Iris pigment epithelial cell (primary cell): ENCODE results near the gene SULT1E1.

Source experiments
- DNase-seq: peaks from one replicate; pipeline ENCODE4 v3.0.0-alpha.2; 2011; ENCODE audit warnings: low read depth

SULT1E1 gene, protein sequence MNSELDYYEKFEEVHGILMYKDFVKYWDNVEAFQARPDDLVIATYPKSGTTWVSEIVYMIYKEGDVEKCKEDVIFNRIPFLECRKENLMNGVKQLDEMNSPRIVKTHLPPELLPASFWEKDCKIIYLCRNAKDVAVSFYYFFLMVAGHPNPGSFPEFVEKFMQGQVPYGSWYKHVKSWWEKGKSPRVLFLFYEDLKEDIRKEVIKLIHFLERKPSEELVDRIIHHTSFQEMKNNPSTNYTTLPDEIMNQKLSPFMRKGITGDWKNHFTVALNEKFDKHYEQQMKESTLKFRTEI

DNA sequence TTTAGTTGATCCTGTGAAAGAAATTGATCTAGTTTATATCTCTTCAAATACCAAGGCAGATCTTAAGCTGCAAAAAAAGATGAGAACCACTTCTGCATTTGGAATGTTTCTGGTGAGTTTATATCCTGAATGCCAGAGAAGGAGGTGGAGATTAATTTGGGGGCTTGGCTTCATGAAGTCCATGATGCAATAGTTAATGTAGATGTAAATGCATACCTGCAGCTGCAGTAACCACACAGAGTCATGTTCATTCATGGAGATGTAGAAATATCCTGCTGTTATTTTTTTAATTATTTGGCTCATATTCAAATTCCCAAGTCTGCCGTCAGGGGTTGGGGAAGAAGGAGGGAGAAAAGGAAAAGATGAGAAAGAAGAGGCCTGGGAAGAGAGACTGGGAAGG, at the start of gene SULT1E1:
Gene SULT1E1 (minus strand): TSS at position 94 of the 400 bp plus-strand sequence. CDS start 2,501 bp downstream, outside the sequence.
- DNase-seq: peak; percentile 86

DNA sequence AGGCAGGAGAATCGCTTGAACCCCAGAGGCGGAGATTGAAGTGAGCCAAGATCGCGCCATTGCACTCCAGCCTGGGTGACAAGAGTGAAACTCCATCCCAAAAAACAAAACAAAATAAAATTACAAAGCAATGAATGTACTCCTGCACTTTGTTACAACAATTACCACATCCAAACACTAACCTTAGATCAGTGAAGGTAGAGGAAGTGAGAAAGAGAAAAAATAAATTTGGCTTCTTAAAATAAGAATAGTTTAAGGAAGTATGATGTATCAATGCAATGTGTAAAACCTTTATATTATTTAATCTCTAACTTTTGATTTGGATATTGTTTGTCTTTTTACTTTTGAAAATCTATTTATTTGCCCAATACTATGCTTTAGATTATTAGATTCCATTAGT, 49.2 kb upstream of the SULT1E1 start:
- no peak for DNase-seq

DNA sequence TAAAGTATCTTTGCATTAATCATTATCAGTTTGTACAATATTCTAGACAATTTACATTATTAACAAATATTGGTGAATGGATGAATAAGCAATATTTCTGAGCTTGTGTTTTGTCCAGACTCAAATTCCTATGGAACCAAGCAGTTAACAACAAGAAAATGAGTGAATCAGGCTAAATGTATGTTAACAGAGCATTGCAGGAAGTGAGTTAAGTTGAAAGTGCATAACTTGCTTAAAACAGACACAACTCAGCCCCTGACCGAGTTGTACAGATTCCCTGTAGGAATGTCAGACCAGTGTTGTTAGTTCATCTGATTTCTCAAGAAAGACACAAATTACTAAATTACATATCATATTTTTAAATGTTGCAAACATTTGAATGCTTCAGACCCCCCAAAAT, 47.2 kb upstream of the SULT1E1 start:
- DNase-seq: peak; percentile 85

DNA sequence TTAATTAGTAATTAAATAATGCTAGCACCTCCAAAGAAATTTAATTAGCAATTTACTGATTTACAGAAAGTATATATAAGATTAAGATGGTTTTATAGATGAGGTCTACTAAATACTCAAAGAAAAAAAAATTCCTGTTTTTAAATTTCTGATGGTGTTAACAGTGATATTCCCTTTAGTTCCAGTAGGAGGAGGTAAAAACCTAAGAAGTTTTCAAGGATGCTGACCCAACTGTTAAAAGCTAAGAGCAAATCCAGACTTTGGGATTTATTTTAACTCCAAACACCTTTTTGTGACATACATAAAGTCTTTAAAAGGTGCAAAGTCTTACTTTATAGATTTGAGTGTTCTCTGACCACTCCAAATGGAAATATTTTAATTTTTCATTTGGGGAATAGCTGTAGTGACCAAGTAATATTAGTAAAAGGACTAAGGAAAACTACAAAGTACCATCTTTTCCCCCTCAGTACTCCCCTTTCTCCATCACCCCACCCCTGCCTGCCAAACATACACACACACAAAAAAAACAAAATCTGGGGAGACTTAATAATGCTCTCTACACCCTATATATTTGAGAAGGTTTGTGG, 36.7 kb upstream of the SULT1E1 start:
- peak; percentile 29 for DNase-seq

DNA sequence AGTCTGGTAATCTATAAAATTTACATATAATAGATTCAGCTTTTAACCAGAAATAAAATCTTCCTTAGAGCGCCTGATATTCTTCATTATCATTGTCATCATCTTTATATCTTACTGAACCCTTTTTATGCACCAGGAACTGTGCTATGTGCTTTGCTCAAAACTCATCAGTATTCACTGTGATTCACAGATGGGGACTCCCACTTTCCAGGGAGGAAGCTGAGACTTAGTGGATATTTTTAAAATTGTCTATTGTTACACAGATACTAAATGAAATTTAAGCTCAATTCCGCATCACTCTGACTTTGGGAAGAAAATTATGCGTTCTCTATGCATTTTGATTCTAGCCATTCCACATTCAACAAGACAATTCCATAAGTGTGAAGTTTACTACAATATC, 34.8 kb upstream of the SULT1E1 start:
- no peak for DNase-seq

DNA sequence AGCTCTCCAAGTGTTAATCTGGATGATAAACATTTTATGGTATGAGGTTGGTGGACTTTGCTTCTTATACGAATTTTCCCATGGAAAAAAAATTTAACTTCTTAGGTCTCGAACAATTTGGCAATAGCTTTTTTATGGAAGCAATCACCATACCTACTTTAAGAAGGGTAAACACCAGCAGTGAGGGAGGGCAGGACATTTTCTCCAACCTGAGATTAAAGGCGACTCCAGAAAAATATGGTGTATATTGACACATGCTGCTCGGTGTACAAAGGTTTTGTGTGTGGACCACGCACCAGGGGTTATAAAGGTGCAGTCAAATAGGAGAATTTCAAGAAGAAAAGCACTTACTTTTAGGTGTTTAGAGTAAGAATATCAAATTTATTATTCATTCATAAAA, 34.2 kb upstream of the SULT1E1 start:
- DNase-seq: no peak

DNA sequence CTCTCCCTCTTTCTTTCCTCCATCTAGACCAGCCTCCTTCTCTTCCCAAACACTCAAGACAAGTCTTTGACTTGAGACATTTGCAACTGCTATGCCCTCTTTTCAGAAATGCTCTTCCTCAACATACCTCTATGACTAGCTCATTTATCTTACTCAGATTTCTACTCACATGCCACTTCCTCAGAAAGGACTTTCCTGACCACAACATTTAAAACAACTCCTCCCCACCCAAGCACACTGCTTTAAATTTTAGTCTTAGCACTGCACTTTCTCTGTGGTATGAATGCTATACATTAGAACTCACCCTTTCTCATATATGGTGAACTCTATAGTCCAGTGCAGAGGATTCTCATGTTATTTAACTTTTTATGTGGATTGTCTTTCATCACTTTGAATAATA, 28.4 kb upstream of the SULT1E1 start:
- peak; percentile 56 for DNase-seq

DNA sequence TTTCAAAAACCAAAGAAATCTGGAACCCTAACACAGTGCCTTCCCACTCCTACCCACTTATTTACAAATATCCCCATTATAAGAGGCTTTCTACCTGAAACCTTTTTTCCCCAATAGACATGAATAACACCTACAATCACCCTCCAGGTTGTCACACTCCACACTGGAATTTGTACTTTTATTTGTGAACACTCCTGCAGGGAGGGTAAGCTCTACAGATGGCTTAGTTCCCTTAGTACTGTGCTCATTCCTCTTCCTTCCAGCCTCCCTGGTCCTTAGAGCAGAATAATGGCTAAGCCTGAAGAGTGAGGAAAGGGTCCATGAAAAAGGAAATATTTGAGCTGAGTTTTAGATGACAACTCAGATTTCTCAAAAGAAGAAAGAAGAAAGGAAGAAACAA, 22.2 kb upstream of the SULT1E1 start:
- DNase-seq: no peak

DNA sequence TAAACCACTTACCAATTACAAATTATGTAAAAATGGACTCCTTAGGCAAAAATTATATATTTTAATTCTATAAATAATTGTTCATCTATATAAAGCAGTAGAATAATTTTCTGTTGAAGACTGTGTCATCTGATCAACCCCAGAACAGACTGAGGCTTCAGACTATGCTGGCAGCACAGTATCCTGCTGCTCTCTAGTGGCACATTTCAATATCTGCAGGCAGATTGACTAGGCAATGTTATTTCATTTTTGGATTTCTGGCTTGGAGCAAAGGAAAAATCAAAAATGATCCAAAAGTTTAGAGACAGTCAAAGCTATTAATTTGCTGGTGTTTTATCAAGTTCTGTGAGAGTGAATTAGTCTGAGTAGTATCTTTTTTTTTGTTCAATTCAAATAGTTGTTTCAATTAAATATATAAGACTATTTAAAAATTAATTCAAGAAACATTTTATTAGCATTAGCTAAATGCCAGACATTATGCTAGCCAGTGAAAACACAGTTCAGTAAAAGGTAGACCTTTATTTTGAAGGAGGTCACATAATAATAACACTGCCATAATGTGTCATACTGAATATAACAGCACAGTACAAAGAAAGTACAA, 21.3 kb upstream of the SULT1E1 start:
- DNase-seq: peak; percentile 65

DNA sequence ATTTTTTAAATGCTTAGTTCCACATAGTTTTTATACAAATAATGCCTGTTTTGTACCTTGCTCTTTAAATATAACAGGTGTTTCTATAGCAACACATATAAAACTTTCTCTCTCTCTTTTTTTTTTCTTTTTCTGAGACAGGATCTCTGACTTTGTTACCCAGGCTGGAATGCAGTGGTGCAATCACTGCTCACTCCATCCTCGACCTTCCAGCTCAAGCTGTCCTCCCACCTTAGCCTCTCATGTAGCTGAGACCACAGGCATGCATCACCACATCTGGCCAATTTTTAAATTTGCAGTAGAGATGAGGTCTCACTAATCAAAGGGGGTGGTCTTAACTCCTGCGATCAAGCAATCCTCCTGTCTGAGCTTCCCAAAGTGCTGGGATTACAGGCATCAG, 18.3 kb upstream of the SULT1E1 start:
- peak; percentile 52 for DNase-seq

DNA sequence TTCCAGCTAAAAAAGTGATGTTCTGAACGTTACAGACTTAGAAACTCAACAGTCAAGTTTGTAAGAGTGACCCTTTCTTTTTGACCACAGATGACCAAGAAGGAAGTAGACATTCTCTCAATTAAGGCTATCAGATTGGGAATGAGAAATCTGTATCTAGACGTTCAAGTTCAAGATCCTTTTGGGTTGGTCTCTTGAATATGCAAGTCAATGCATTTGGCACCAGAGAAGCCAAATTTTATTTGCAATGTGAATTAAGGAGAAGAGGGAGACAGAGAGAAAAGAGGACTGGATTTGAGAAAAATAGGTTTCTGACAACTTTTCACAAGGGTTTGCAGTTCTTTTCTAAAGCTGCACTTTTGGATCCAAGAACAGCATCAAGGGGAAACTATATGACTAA, 17.5 kb upstream of the SULT1E1 start:
- no peak for DNase-seq

DNA sequence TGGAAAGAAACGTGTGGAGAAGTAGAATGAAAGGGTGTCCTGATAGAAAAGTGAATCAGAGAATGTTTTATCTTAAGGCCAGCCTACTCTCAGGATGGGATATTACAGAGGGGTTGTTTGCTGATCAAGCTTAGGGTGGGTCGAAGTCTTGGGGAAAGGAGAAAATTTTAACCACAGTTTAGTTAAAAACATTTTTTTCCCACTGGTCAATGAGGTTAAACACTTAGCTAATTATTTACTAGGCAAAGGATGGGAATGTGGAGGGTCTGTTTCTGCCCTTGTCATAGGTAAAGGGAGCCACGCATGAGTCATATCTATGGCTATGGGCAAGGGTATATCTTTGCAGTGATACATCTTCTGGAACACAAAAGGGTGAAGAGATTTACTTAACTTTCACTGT, 16.1 kb upstream of the SULT1E1 start:
- DNase-seq: no peak

DNA sequence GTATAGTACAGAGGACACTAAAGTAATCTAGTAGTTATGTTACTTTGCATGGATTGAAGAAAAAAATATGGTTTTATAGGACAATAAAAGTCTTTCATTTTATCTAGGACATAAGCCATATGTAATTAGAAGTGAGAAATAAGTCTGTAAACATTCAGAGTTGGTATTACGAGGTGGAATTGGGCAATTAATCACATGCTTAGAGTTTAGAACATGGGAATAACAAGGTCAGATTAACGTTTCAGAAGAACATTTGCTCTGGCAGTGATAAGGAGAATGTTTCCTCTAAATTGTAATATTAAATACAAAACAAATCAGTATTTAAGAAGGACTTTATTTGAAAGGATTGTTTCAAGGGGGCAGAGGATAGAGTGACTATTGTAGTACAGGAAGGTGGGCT, 15.6 kb upstream of the SULT1E1 start:
- DNase-seq: no peak

DNA sequence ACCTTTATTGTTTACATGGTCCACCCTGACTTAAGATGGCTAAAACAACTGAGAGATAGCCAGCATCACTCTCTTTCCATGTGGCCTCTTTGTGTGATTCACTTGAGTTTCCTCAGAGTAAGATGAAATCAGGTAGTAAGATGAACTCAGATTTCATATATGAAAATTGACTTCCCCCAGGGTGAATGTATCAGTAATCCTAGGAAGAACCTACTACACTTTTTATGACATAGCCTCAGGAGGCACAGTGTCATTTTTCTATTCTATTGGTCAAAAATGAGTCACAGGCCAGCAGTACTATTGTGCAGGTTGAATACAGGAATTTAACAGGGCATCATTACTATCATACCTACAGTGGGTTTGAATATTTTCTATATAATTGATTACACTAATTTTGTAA, 14.6 kb upstream of the SULT1E1 start:
- no peak for DNase-seq

DNA sequence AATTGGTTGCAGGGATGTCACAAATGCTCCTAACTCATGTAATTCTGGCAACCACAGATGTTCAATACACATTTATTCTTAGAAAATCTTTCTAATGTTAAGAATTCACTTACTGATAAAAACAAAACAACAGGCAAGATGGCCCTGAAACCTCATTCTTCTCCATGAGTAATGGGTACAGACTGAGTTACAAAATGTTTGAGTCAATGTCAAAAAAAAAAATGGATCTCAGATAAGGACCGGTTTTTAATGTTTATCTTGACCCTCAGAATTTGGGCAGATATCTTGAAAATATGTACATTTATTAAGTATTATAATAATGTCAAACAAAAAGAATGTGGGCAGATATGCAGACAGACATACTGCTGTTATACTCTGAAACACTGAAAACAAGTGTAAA, 1.8 kb upstream of the SULT1E1 start:
- DNase-seq: peak; percentile 6

DNA sequence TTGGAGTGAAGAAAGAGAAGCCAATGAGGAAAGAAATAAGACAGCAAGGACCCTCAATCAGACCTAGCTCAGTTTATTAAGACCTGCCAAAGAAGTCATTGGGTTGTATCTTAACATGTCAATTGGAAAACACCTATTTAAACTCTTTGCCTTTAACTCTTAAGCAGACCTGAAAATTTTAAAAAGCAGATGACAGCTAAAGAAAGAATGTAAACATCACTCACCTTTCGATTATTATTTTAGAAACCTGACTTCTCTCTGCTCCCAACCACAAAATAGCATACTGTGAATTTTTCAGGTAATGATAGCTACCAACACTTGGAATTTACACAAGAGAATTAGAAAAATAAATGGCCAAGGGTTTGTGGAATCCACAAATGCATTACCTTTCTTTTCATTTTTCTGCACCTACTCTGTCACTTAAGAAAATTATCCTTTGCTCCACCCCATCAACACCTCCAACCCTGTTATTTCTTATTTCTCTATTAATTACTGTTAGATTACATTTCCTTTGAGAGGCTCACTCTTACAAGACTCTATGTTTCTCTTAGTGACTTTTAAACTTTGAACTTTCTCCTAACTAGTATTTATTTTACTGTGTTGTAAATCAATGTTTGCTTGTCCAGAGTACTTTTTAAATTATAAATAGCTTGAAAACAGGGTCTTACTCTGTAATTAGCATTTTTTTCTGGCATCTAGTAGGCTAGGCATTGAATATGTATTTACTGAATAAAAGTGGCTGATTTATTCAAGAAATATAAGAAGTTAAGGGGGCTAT, 765 bp upstream of the SULT1E1 start:
- no peak for DNase-seq

DNA sequence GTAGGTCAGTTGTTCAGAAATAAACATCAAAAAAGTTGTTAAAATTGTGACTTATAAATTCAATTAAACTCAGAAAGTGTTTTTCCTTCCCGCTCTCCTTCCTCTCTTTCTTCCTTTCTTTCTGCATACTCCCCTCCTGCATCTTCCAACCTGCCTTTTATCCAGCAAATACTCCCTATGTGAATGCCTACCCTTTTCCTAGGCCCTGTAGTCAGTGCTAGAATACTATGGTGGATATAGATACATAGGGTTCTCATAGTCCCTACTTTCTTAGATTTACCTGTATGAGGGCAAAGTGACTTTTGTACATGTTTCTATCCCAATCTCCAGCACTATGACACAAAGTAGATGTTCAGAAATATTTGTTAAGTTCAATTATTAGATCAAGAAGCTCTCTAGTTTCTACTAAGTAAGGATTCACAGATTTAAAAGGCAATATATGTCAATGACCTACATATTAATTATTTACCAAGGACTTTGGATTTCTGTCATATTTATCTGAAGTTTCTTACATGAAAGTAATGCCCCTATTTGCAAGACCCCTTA, 732 bp downstream of the SULT1E1 start:
- DNase-seq: no peak

DNA sequence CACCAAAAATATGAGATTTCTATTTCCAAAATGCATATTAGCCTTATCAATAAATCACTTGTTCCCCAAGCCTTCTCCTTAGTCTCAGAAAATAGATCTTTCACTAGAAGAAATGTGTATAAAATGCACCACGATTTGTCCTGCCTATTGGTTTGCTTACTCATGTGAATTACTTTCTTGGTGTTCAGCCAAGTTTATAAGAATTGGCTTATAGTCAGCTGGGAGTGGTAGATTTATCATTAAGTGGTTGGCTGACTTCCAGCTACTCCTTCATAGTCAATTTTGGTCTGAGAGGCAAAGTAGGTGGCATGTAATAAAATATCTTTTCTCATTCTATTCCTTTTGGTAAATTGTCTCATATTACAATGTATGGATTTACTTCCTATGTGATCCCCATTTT, 1.3 kb downstream of the SULT1E1 start:
- peak; percentile 55 for DNase-seq

DNA sequence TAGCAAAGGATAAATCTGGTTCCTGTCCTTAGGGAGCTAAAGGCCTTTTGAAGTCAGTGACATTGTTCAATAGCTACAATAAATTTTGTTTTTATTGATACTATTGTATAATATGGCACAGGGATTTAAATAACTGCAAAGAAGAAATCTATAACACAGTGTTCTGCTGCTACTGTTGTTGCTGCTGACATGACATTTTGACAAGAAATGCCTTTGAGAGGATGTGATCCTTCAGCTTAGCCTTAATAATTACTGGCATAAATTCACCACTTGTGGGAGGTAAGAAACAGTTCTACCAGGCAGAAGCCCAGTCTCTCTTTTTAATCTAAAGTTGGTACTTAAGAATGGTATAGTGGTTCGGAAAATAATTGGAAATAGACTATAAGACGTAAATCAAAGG, 4.1 kb downstream of the SULT1E1 start:
- DNase-seq: no peak

DNA sequence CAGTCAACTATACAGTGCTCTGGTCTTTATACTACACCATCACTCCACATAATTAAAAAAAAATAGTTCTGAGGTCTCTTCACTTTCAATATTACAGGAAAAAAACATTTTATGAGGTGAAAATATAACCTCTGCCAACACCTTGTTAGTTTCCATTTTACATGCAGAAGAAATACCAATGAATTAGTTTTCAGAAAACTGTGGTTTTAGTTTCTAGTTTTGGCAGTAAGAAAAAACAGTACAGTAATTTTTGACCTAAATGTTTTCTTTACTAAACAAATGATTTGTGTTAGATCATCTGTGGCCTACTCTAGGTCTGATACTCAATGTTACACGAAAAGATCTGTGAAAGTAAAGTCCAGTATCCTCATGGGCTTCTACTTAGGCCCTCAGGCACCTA, 10.0 kb downstream of the SULT1E1 start:
- DNase-seq: no peak

DNA sequence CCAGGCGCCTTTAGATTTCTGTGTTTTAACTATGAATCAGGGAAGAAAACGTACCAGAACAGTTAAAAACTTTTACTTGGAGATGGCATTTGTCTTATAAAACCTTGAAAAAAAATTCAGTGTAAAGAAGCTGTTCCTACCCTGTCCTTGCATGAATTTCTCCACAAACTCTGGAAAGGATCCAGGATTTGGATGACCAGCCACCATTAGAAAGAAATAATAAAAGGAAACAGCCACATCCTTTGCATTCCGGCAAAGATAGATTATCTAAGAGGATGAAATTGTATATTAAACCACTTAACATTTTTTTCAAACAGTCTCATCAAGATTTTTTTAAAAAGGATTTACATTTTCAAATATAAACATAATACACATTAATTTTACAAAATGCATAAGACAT, 10.6 kb downstream of the SULT1E1 start:
- DNase-seq: no peak

DNA sequence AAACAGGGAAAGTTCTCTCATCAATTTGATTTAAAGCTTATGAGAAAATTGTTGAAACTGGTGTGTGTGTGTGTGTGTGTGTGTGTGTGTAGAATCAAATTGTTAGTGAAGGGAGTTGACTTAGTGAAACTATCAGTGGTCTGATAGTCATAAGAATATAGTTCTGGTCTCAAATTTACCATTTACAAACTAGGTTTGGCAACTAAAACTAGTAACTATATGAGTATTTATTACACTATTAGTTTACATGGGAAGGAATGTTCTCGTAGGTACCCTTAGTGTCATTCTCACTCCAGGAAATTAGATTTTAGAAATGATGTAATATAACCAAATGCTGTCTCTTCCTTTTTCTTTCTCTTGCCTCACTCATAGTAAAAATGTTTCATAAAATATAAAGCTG, 11.9 kb downstream of the SULT1E1 start:
- no peak for DNase-seq

DNA sequence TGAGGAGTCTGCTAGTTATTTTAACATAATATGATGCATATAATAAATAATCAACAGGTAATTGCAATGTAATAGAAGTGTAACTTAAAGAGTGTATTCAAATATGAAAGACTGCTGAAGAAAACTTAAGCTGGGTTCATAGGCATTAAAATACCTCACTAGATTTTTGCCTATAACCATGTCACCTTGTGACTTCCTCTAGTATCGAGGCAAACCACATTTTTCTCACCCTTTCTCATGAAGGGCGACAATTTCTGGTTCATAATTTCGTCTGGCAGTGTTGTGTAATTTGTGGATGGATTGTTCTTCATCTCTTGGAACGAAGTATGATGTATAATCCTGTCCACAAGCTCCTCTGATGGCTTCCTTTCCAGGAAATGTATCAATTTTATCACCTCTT, 16.0 kb downstream of the SULT1E1 start:
- DNase-seq: no peak
